HG03064 (cell line): ENCODE data around the gene GABRG3.

Experiments used
- ATAC-seq: cut with Tn5 transposase; IDR thresholded peaks from one replicate; pipeline ENCODE4 v1.9.1; 2021; ENCODE audit warnings: low read depth; ENCODE audit not compliant: unreplicated experiment

GABRG3 gene

GRCh38 chr15:27234593-27234992, 263.6 kb downstream of the GABRG3 start:
- ATAC-seq = no peak

DNA sequence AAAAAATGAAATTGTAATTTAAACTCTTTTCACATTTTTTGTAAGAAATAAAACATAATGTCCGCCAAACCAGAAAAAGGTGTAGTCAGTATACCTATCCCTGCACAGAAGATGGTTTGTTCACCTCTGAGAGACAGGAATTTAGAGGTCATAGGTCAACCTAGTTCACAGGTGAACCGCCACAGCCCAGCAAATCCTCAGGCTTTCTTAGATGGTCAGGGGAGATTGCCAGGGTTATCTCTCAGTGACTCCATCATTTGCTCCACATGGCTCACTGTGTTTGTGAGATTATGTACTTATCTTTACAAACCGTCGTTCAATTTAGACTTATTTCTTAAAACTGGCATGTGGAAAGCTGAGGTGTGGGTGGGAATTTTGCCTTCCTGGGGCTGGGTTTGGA, 264.2 kb downstream of the GABRG3 start:
- no peak for ATAC-seq

DNA sequence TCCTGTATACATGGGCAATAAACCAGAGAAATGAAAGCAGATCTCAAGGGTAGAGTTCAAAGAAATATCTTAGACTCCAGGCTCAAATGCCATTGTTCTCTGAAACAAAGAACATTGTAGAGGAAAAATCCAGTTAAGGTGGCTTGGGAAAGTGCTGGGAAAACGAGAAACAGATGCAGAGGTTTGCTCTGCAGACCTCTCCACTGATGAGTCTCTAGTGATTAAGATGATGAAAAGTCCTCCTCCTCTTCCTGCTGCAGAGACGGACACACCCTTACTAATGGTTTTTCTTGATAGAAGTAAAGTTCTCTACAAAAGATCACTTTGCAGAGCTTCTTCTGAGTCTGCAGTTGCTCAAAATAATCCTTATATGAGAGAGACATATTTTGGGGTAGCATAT, 264.7 kb downstream of the GABRG3 start:
- no peak for ATAC-seq

- no peak for ATAC-seq
Observed at GRCh38 chr15:27237319-27237939, 266.4 kb downstream of the GABRG3 start.

- no peak for ATAC-seq
Observed at GRCh38 chr15:27238209-27238608, 267.2 kb downstream of the GABRG3 start.

GRCh38 chr15:27238707-27239423, 267.9 kb downstream of the GABRG3 start:
- no peak for ATAC-seq

DNA sequence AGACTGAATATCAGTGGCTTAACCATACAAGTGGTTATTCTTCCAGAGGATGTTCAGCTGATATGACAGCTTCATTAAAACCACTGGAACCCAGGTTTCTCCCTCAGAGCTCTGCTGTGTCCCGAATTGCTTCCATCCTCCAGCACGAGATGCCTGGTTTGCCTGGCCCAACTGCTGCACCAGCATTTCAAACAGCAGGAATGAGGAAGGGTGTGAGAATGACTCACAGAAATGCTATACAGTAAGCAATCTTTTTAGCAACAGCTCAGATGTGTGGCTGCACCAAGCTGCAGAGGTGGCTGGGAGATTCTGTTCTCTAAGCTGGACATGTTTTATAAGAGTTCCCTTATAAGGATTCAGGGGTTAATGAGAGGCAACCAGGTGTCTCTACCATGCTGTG, 271.0 kb downstream of the GABRG3 start:
- ATAC-seq = no peak

- ATAC-seq = no peak
Observed at GRCh38 chr15:27244047-27244446, 273.1 kb downstream of the GABRG3 start.

GRCh38 chr15:27248251-27248650, 277.3 kb downstream of the GABRG3 start:
- no peak for ATAC-seq

GRCh38 chr15:27249046-27249759, 278.2 kb downstream of the GABRG3 start:
- ATAC-seq = no peak

GRCh38 chr15:27249760-27250109, 278.8 kb downstream of the GABRG3 start:
- ATAC-seq = no peak

- ATAC-seq = no peak
Observed at GRCh38 chr15:27250223-27250622, 279.2 kb downstream of the GABRG3 start.

DNA sequence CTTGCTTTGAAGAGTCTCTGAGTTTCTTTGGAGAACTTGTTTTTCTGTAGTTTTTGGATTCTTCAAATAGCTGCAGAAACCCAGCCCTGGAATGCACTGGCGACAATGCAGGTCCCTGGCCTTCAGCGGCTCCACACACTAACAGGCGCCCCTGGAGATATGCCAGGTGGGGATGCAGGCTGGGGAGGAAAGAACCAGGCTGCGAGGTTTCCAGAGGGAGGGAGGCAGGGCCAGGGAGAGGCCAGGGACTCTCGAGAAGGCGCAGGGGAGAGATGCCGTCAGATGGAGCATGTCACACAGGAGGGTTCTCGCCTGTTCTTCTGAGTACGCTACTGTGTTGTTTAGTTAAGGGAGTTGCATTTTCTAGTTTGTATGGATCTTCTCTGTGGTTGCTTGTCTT, 283.1 kb downstream of the GABRG3 start:
- no peak for ATAC-seq

DNA sequence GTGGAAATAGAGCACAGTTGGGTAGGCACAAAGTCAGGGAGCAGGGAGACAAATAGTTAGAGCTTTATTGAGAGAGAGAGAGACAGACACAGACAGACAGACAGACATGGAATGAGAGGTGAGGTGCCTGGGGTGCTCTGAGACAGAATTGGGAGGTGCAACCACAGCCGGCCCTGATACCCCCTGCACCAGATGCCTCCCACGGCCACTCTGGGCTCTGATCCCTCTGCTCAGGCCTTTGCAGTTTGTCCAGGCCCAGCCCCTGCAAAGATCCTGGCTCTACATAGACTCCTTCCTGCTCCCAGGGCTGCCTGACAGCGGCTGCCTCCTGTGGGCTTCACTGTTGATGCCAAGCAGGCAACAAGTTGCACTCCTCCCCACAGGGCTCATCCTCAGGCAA, 283.8 kb downstream of the GABRG3 start:
- no peak for ATAC-seq

- ATAC-seq = no peak
Observed at GRCh38 chr15:27256446-27256845, 285.5 kb downstream of the GABRG3 start.

GRCh38 chr15:27258287-27258686, 287.3 kb downstream of the GABRG3 start:
- no peak for ATAC-seq

DNA sequence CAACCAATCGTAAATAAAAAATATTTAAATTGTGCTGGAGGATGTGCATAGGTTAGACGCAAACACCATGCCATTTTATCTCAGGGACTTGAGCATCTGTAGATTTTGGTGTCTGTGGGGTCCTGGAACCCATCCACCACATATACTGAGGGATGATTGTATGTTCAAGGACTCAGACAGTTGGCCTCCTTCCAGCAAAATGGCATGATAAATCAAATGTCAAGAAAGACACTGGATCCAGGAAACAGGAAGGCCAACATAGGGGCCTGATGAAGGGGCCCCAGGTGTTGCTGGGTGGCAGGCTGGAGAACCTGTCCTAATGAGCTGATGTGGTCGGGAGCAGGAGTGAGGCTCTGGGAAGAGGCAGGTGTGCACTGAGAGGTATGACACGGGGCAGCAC, 289.5 kb downstream of the GABRG3 start:
- no peak for ATAC-seq

GRCh38 chr15:27268923-27269322, 297.9 kb downstream of the GABRG3 start:
- ATAC-seq = no peak

DNA sequence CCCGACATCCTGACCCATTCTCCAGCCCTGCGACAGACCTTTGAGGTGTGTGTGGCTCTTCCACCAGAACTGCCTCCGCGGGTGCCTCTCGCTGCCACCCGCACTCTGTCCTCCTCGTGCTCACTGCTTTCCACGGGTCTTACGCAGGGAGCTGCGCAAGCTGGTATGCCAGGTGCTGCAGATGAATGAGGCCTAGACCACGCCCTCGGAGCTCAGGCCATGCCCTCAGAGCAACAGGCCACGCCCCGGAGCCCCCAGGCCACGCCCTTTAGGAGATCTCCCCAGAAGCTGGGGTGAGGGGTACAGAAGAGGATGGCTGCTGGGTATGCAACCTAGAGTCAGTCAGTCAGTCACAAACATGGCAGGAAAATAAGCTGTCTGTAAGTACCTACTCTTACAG, 300.3 kb downstream of the GABRG3 start:
- no peak for ATAC-seq

GRCh38 chr15:27272427-27272826, 301.4 kb downstream of the GABRG3 start:
- no peak for ATAC-seq

DNA sequence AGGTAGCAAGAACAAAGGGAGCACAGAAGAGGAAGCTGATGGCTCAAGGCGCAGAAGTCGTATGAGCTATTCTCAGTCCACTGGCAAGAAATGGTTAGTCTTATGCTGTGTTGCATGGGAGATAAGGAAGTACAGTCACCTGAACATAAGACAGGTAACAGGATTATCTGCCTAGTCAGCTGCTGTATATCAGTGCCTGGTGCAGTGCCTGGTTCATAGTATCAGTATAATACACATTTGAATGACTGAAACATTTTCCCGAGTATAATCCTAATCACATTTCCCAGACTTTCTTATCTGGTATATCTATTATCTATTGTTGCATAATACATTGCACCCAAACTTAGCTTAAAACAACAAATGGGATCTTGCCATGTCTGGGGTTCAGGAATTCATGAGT, 302.5 kb downstream of the GABRG3 start:
- ATAC-seq = no peak

DNA sequence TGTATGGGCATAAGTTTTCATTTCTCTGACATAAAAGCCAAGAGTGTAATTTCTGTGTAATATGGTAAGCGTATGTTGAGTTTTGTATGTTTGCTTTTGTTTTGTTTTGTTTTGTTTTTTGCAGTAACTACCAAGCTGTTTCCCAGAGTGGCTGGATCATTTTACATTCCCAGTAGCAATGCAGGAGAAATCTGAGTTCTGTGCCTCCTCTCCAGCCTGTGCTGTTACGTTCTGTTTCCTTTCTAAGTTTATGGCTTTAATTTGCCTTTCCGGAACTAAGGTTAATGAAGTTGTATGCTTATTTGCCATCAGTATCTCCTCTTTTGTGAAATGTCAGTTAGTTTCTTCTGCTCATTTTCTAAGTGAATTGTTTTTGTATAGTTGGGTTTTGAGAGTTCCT, 307.8 kb downstream of the GABRG3 start:
- no peak for ATAC-seq
